ENCODE measurements around the gene COPS2.
A peak's percentile ranks its signal among the peaks of the same experiment; 100 is the strongest.

Gene COPS2

DNA sequence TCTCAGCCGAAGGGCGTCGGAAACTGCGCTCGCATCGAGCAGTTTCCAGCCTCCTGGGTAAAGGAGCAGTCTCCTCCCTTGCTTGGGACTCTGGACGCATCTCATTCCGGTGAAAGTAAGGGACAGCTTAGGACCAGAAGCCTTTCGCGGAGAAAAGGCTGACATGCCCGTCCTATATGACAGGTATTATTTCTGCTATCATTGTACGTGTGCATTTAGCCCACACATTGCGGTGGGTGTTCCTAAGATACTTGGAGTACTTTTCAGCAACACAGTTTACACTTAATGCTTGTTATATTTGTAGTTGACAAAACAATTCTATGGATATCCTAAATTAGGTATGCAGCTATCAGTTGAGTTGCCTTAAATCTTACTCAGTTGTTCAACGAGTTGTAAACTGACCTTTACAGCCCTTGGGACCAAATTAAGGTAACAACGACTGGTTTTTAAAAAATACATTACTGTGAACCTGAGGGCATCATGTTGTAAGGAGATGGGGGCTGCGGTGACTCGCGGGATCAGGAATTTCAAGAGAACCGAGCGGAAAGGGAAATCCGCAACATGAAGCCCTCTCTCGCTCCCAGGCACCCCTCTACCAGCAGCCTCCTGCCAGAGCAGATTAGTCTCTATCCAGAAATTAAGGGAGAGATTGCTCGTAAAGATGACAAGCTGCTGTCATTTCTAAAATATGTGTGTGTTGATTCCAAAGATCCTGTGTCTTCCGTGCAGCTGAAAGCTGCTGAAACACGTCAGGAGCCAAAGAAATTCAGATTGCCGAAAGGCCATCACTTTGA, 632 bp upstream of the COPS2 start:
- peak; percentile 53 for DNase-seq (ENCODE audit: low spot score)

GRCh38 chr15:49154799-49155109, 645 bp downstream of the COPS2 start:
- no peak for DNase-seq (ENCODE audit: low spot score)

DNA sequence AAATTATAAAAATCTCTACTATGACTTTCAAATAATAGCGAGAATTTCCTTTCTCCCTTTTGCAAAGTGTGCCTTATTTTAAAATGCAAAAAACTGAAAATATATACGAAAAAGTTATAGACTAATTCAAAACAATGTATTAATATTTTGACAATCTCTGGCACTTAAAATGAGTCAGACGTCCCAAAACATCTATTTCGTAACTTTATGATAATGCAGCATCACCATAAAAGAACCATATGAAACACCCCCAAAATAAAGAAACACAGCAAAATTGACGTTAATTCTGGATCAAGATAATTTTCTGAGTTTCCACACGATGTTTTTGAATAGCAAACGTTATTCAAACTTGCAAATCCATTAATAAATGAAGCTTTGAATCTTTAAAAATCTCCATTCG, 1.0 kb downstream of the COPS2 start:
- DNase-seq (ENCODE audit: low spot score), result peak; percentile 35

GRCh38 chr15:49152552-49153312, 2.7 kb downstream of the COPS2 start:
- DNase-seq (ENCODE audit: low spot score), result no peak

DNA sequence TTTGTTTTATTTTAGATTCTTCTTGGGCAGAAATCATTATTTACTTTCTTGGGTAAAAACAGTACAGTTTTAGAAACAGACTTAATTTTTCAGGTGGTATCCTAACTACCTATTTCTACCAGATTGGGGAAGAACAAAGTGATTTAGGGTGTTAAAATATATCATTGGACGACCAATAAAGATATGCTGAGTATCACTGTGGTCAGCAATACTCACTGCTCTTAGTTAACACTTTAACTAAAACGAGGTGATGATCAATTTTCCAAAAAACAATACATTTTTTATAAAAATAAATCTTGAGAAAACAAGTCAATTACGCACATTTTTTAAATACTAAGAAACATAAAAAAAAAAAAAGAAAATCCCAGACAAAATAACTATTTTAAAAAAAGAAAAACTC, 3.6 kb downstream of the COPS2 start:
- DNase-seq (ENCODE audit: low spot score), result no peak

DNA sequence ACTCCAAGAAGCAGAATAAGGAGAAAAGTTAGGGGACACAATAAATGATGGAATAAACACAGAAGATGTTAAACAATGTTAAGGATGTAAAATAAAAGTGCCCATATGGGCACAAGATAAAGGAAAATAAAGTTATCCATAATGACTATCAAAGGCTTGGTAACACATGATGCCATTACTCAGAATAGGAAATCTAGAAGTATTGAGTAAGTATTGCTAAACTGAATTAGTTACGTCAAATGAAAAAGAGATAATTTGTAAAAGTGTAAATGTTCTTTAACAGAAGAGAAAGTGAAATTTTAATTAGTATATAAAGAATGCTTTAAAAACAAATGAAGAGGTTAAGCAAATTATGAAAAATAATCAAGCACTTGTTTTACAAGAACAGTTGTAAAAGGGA, 6.7 kb downstream of the COPS2 start:
- no peak for DNase-seq (ENCODE audit: low spot score)

- no peak for DNase-seq (ENCODE audit: low spot score)
These were observed 7.1 kb downstream of the COPS2 start for GRCh38 chr15:49148298-49148697.

DNA sequence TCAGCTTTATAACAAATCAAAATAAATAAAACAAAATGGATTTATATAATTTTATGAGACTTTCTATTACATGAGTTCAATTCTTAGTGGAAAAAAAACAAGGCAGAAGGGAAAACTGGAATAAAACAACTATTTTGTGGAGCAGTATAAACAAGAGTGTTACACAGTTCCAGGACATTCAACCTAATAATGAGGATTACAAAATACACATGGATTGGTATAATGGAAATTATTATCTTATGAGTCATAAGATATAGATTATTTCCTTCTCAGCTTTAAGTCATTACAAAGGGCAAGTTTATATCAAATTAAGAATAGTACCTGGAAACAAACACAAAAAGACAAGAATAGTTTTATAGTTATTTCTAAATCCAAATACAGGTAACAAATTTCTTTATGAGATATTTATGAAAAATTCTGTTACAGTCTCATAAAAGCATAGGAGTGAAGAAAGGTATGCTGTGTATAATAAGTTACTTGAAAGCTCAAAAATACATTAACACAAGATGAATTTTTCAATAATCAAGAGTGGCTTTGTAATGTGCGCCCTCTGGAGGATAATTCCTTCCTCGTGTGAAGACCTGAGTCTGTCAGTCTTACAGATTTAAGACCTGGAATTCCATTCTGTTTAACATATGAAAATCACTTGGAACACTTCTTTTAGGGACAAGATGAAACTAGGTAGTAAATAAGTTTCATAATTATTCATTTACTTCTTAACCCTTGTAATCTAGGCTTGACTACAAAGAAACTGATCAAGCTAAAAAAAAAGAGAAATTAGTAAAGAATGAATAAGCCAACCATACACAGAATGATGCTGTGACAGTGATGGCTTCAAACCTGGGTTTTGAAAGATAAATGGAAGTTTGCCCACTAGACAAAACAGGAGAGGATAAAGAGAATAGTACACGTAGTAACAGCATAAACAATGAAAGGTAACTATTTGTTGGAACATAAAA, 9.5 kb downstream of the COPS2 start:
- peak; percentile 75 for DNase-seq (ENCODE audit: low spot score)

DNA sequence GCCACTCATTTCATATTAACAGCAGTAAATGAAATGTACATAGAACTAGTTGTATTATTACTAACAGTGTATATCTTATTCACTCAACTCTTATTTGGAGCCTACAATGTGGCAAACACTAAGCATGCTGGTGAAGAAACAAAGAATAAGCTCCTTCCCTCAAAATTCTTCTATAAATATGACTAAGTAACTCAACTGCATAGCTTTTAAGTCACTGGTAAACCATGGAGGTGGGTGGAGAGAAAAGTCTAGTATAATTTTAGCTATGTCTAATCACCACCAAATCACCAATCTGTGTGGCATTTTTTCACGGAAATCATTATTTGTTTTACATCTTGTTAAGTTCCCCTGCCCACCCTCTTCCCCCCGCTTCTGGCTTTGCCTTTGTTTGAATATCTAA, 17.5 kb downstream of the COPS2 start:
- DNase-seq (ENCODE audit: low spot score), result no peak

DNA sequence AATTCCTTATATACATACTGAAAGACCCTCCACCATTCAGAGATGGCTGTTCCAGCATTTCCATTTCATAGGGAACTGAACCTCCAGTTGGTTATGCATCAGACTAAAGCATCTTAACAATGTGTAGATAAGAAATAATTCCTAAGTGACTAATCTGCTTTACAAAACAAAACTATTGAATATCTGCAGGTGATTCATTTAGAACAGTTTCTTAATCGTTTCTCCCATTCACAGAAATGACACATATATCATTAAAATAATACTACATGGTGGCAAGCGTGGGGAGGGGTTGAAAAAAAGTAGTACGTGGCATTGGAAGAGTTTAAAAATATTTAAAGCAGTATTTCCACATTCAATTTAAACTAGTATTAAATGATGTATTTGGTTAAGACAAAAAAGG, 19.5 kb downstream of the COPS2 start:
- no peak for DNase-seq (ENCODE audit: low spot score)

DNA sequence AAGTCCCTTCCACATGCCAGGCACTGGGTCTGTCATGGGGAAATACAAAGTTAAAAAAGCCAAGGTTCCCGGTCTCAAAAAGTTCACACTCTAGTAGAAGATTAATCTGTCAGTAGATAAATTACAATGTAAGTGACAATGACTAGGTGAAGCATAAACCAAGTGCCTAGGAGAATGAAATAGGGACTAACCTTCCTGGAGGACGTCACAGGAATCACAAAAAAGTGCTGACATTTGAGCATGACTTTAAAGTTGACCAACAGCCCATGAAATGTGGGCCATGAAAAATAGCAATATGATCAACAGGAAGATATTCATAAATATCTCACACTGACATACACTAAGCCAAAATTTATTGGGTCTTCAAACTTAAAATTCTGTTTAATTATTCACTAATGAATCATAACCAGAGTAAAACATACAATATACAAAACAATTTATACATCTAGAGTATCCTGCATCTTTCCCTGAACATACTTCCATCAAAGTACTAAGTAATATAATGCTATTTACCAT, 20.0 kb downstream of the COPS2 start:
- no peak for DNase-seq (ENCODE audit: low spot score)

DNA sequence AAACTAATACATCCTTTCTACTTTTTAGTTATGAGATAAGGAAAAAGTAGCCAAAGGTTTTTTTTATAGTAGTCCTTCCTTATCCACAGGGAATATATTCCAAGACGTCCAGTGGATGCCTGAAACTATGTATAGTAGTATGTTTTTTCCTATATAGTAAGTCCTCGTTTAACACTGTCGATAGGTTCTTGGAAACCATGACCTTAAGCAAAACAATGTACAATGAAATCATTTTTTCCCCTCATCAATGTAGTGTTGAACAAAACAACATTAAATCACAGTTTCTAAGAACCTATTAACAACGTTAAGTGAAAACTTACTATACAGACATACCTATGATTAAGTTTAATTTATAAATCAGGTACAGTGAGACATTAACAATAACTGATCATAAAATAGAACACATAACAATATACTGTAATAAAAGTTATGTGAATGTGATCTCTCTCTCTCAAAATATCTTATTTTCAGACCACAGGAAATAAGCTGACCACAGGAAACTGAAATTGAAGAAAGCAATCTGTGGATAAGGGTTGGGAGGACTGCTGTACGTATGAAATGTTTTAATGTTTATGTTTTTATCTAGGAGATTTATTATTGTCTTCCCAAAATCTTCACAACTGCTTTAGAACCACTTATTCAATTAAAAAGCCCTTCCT, 20.6 kb downstream of the COPS2 start:
- no peak for DNase-seq (ENCODE audit: low spot score)

- DNase-seq (ENCODE audit: low spot score), result no peak
These were observed 24.0 kb downstream of the COPS2 start for GRCh38 chr15:49131403-49131802.

GRCh38 chr15:49124371-49124770, 31.0 kb downstream of the COPS2 start:
- DNase-seq (ENCODE audit: low spot score), result no peak

DNA sequence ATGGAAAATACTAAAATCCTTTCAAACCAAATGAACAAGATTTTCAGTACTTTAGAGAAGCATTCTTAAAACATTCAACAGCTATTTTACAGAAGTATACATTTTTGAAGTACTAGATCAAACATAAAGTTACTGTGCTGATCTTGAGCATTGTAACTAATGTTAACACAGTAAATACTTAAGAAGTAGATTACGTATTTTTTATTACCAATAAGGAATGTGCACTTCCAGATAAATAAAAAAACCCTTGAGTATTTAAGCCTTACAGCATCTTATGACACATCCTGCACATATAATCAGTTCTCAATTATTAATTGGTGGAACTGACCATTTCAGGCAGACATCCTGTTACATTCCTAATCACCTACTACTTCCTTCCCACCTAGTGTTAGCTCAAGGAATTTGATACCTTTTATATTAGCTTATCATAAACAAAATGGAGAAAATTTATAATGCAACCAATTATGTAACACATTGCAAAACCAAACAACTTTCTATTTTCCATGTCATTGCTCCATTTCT, 32.8 kb downstream of the COPS2 start:
- no peak for DNase-seq (ENCODE audit: low spot score)

DNA sequence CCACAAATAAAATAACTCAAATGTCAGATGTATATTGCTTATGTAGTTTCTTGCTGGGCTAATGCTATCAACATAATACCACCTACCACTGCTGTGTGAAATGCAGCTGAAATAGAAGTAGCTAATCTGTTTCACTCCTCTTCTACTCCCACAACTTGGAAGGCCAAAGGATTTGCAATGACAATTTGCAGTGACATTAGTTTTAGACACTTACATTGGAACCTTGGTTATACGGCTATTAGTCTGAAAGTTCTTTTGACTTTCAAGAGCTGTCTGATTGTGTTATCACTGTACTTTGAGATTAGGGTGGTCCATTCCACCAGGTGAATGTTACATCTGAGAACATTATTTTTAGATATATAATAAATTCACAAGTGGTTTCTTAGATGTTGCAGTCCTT, 33.5 kb downstream of the COPS2 start:
- DNase-seq (ENCODE audit: low spot score), result no peak

GRCh38 chr15:49120832-49121231, 34.6 kb downstream of the COPS2 start:
- no peak for DNase-seq (ENCODE audit: low spot score)

- no peak for DNase-seq (ENCODE audit: low spot score)
These were observed 39.1 kb downstream of the COPS2 start for GRCh38 chr15:49116108-49116857.

GRCh38 chr15:49115062-49115461, 40.3 kb downstream of the COPS2 start:
- no peak for DNase-seq (ENCODE audit: low spot score)

DNA sequence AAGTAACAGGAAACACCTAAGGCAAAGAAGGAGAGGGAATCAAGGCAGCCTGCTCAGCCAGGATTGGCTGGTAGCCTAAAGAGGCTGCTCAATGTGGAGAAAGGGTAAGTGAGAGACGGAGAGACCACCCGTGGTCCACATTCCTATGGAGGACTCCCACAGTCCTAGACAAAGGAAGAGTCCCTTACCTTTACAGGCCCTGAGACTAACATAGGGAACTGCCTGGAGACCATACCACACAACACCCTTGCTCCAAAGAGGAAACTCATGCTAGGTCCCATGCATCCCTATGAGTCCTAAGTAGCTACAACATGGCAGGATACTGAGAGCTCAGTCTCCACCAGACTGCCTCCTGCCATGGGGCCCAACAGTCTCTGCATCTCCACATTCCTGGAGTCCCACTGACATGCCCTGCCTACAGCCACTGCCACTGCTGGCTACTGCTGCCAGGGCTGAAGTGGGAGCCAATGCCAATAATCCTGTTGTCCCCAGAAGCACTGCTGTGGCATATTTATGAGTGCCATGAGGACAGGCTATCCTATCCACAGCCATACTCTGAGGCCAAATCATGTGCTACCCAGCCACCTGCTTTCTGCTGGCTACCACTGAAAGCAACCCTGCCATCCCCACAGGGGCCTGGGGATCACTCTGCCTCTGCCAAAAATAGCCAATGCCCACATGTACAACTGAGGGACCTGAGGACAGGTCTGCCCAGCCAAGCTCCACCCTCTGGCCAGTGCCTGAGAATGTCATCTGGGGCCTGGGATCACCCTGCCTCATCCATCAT, 45.0 kb downstream of the COPS2 start:
- no peak for DNase-seq (ENCODE audit: low spot score)

All from hematopoietic multipotent progenitor cell treated with erythropoietin and hydrocortisone succinate and interleukin-3 and kit ligand, for 17 days (in vitro differentiated cells).